Caco-2 (cell line): Measurements from ENCODE around the gene LCLAT1. TPM values are rescaled to one million over a fixed set of nuclear protein-coding genes. Genes with fewer than 3 reads are reported as not detected.

ENCODE experiments used
- BruUV-seq: library from RNA; stranded (reverse); fragments of 400-500 nt; replicated peaks from 2 replicates; lab custom pipeline; 2021; lab: Mats Ljungman, UMichigan
- CTCF ChIA-PET: fragments of 300-600 bp; sonication (Branson Sonifier 250); formaldehyde crosslinking; loops from one replicate; lab custom pipeline; 2022; ENCODE audit warnings: antibody characterized with exemption; lab: Charles Lee
- POLR2A ChIA-PET: fragments of 300-600 bp; sonication (Branson Sonifier 250); formaldehyde crosslinking; loops from one replicate; lab custom pipeline; 2022; ENCODE audit warnings: antibody characterized with exemption; lab: Charles Lee
- DNase-seq, 2 experiments: peaks; one replicate each; pipeline versions ENCODE4 v3.0.0 to v3.0.0-alpha.2; 2020 to 2022
- H3K27me3 ChIP-seq: replicated peaks from 2 replicates; pipeline ENCODE4 v1.6.0; 2011; ENCODE audit warnings: low read length; ENCODE audit not compliant: control insufficient read depth, insufficient read depth
- H3K36me3 ChIP-seq: 2 replicates; pipeline ENCODE4 v1.5.1; 2011; ENCODE audit warnings: low read length; ENCODE audit not compliant: control insufficient read depth, insufficient read depth
- H3K4me1 ChIP-seq: fragments of 250-450 bp; sonication (Bioruptor Pico); 2 replicates; pipeline ENCODE4 v1.5.1; 2020; ENCODE audit warnings: mild to moderate bottlenecking
- H3K4me3 ChIP-seq: 2 replicates; pipeline ENCODE4 v1.5.1; 2011; ENCODE audit warnings: low read depth, mild to moderate bottlenecking, control low read depth, low read length
- H3K9me3 ChIP-seq: fragments of 250-450 bp; sonication (Bioruptor Pico); 2 replicates; pipeline ENCODE4 v1.5.1; 2020; ENCODE audit warnings: mild to moderate bottlenecking, moderate library complexity
- H3K27ac Mint-ChIP-seq: one replicate; pipeline ENCODE4 v1.8.0; 2022; ENCODE audit warnings: mixed read lengths; ENCODE audit not compliant: unreplicated experiment
- H3K27me3 Mint-ChIP-seq: one replicate; pipeline ENCODE4 v1.8.0; 2022; ENCODE audit warnings: mixed read lengths; ENCODE audit not compliant: insufficient read depth, unreplicated experiment
- H3K36me3 Mint-ChIP-seq: one replicate; pipeline ENCODE4 v1.8.0; 2022; ENCODE audit warnings: mild to moderate bottlenecking, mixed read lengths; ENCODE audit not compliant: insufficient read depth, unreplicated experiment
- H3K4me1 Mint-ChIP-seq: one replicate; pipeline ENCODE4 v1.8.0; 2022; ENCODE audit warnings: low read depth, mixed read lengths; ENCODE audit not compliant: unreplicated experiment
- H3K4me3 Mint-ChIP-seq: one replicate; pipeline ENCODE4 v1.8.0; 2022; ENCODE audit warnings: mild to moderate bottlenecking, moderate library complexity, mixed read lengths; ENCODE audit not compliant: unreplicated experiment
- H3K9me3 Mint-ChIP-seq: one replicate; pipeline ENCODE4 v1.8.0; 2022; ENCODE audit warnings: mixed read lengths; ENCODE audit not compliant: unreplicated experiment
- intact Hi-C: fragments of 100-400 bp; cut with micrococcal nuclease; formaldehyde crosslinking; loops from one replicate; pipeline ENCODE4 v1.10.0; 2022; ENCODE audit not compliant: unreplicated experiment
- total RNA-seq: library from RNA; stranded (reverse); gene quantifications from 2 replicates; pipeline ENCODE4 v1.2.3, GENCODE V29; 2022
- TF ChIP-seq, protein P1 (sequence below), 2 experiments: fragments of 200-600 bp in 1 of 2; IDR thresholded peaks; 1 replicate in 1 of 2; 2 replicates in 1 of 2; pipeline versions ENCODE4 v1.5.1 to v1.8.0; 2011 to 2022; ENCODE audit warnings: antibody characterized with exemption in 1 of 2, control low read depth in 1 of 2, inconsistent platforms in 1 of 2, low read depth in 1 of 2, low read length in 1 of 2, mild to moderate bottlenecking in 1 of 2, moderate library complexity in 1 of 2; ENCODE audit not compliant: insufficient read depth in 1 of 2, severe bottlenecking in 1 of 2, unreplicated experiment in 1 of 2

LCLAT1 gene
- total RNA-seq, 1 experiment from 2014 or later, result 52.2 TPM

- no TSS peak for BruUV-seq
- Histone ChIP-seq H3K27me3 (no peaks in the 10 kb centered on the region), H3K9me3 (no peaks in the 10 kb centered on the region), H3K4me1 (no peaks in the 10 kb centered on the region), H3K36me3 (no peaks in the 10 kb centered on the region), H3K4me3 (no peak overlapping the region)
- H3K9me3 Mint-ChIP-seq, result peaks cover 6% of the 10 kb centered on the region
- no peaks in the 10 kb centered on the region for H3K27me3 Mint-ChIP-seq
- no peaks in the 10 kb centered on the region for H3K36me3 Mint-ChIP-seq
- H3K27ac Mint-ChIP-seq, result no peak overlapping the region
- ChIA-PET POLR2A (no interaction called here), CTCF (no interaction called here)
- H3K4me1 Mint-ChIP-seq, result no peaks in the 10 kb centered on the region
- H3K4me3 Mint-ChIP-seq, result no peak overlapping the region
- TF ChIP-seq, protein P1, sequence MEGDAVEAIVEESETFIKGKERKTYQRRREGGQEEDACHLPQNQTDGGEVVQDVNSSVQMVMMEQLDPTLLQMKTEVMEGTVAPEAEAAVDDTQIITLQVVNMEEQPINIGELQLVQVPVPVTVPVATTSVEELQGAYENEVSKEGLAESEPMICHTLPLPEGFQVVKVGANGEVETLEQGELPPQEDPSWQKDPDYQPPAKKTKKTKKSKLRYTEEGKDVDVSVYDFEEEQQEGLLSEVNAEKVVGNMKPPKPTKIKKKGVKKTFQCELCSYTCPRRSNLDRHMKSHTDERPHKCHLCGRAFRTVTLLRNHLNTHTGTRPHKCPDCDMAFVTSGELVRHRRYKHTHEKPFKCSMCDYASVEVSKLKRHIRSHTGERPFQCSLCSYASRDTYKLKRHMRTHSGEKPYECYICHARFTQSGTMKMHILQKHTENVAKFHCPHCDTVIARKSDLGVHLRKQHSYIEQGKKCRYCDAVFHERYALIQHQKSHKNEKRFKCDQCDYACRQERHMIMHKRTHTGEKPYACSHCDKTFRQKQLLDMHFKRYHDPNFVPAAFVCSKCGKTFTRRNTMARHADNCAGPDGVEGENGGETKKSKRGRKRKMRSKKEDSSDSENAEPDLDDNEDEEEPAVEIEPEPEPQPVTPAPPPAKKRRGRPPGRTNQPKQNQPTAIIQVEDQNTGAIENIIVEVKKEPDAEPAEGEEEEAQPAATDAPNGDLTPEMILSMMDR (IDR thresholded peaks at IDR 0.05; ENCODE audit: insufficient read depth in 1 of 2, low read depth in 1 of 2, low read length in 1 of 2, severe bottlenecking in 1 of 2, unreplicated experiment in 1 of 2), result no peak
- DNase-seq, result no peak
- intact Hi-C loops, result no loop called here
Observed at GRCh38 chr2:30655660-30656059, 208.6 kb downstream of the LCLAT1 start.

DNA sequence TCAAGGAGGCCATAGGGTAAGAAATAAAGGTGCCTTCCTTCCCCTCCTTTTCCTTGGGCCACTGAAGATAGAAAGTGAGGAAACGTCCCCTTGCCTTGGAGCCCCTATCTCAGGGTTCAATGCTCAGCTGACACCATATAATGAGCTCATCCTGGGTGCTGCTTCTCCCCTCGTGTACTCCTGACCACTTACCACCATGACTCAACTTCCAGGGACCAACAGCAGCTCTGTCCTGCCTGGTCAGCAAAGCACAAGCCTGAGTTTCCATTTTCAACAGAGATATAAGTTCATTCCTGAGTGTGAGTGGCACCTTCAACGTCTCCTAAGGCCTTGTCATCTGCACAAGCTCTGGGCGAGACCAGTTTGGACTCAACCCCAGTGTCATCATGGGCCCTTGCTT lies 209.0 kb downstream of the LCLAT1 start:
- Mint-ChIP-seq H3K4me3 (no peak overlapping the region), H3K9me3 (peaks cover 6% of the 10 kb centered on the region), H3K27me3 (no peaks in the 10 kb centered on the region), H3K27ac (no peak overlapping the region), H3K4me1 (no peaks in the 10 kb centered on the region), H3K36me3 (no peaks in the 10 kb centered on the region)
- no peaks in the 10 kb centered on the region for H3K27me3 ChIP-seq
- POLR2A ChIA-PET, result no interaction called here
- intact Hi-C loops, result no loop called here
- no peaks in the 10 kb centered on the region for H3K4me1 ChIP-seq
- DNase-seq, result no peak
- no TSS peak for BruUV-seq
- CTCF ChIA-PET, result no interaction called here
- TF ChIP-seq, protein P1 (IDR thresholded peaks at IDR 0.05; ENCODE audit: insufficient read depth in 1 of 2, low read depth in 1 of 2, low read length in 1 of 2, severe bottlenecking in 1 of 2, unreplicated experiment in 1 of 2), result no peak
- H3K4me3 ChIP-seq, result no peak overlapping the region
- H3K9me3 ChIP-seq, result no peaks in the 10 kb centered on the region
- H3K36me3 ChIP-seq, result no peaks in the 10 kb centered on the region

- H3K27ac Mint-ChIP-seq, result no peak overlapping the region
- no TSS peak for BruUV-seq
- no peaks in the 10 kb centered on the region for H3K4me1 ChIP-seq
- H3K4me1 Mint-ChIP-seq, result no peaks in the 10 kb centered on the region
- intact Hi-C loops, result no loop called here
- H3K4me3 Mint-ChIP-seq, result no peak overlapping the region
- H3K27me3 Mint-ChIP-seq, result no peaks in the 10 kb centered on the region
- H3K9me3 ChIP-seq, result no peaks in the 10 kb centered on the region
- no peak for DNase-seq
- TF ChIP-seq, protein P1 (IDR thresholded peaks at IDR 0.05; ENCODE audit: insufficient read depth in 1 of 2, low read depth in 1 of 2, low read length in 1 of 2, severe bottlenecking in 1 of 2, unreplicated experiment in 1 of 2), result no peak
- H3K4me3 ChIP-seq, result no peak overlapping the region
- H3K27me3 ChIP-seq, result no peaks in the 10 kb centered on the region
- ChIA-PET POLR2A (no interaction called here), CTCF (interaction anchor here (2.2 kb wide), 1 partner anchor 50 kb away, joined by 8 read pairs; no protein-coding TSS in a partner anchor)
- H3K36me3 Mint-ChIP-seq, result no peaks in the 10 kb centered on the region
- no peaks in the 10 kb centered on the region for H3K36me3 ChIP-seq
- H3K9me3 Mint-ChIP-seq, result peaks cover 6% of the 10 kb centered on the region
Observed at GRCh38 chr2:30661173-30662107, 214.4 kb downstream of the LCLAT1 start.
